Keratinocyte (primary cell): ENCODE results near the gene ADPRH. TPM values are rescaled to one million over a fixed set of nuclear protein-coding genes. Genes with fewer than 3 reads are reported as not detected.

ENCODE experiments used
- DNase-seq: peaks from one replicate; pipeline ENCODE4 v3.0.0-alpha.2; 2011; ENCODE audit warnings: low read depth, missing footprints, low spot score
- FAIRE-seq: peaks from 2 replicates; lab custom pipeline; 2011; peaks lifted over from hg19 to GRCh38; lab: Jason Lieb, UNC
- H2AFZ ChIP-seq: 2 replicates; pipeline ENCODE4 v1.6.0; 2012; ENCODE audit warnings: low read length, control low read depth, inconsistent platforms; ENCODE audit not compliant: control insufficient read depth
- H3K27ac ChIP-seq: 2 replicates; pipeline ENCODE4 v1.5.1; 2011; ENCODE audit warnings: low read length; ENCODE audit not compliant: control insufficient read depth, insufficient read depth
- H3K27me3 ChIP-seq: 3 replicates; pipeline ENCODE4 v1.6.0; 2011; ENCODE audit warnings: low read length; ENCODE audit not compliant: control insufficient read depth, insufficient read depth; ENCODE audit errors: extremely low read depth
- H3K36me3 ChIP-seq, 2 experiments: 2 replicates in 1 of 2; 3 replicates in 1 of 2; pipeline ENCODE4 v1.5.1; 2011; ENCODE audit warnings: low read length in 2 of 2, mild to moderate bottlenecking in 1 of 2; ENCODE audit not compliant: control insufficient read depth in 2 of 2, insufficient read depth in 2 of 2; ENCODE audit errors: extremely low read depth in 1 of 2
- H3K4me1 ChIP-seq: 3 replicates; pipeline ENCODE4 v1.5.1; 2011; ENCODE audit warnings: low read length; ENCODE audit not compliant: control insufficient read depth, insufficient read depth; ENCODE audit errors: extremely low read depth
- H3K4me2 ChIP-seq: 3 replicates; pipeline ENCODE4 v1.6.0; 2011; ENCODE audit warnings: low read depth, low read length; ENCODE audit not compliant: control insufficient read depth, insufficient read depth; ENCODE audit errors: extremely low read depth
- H3K4me3 ChIP-seq, 3 experiments: fragments of 200-600 bp in 1 of 3; sonication (generic) in 1 of 3; 2 replicates in 2 of 3; 3 replicates in 1 of 3; pipeline ENCODE4 v1.5.1; 2011 to 2016; ENCODE audit warnings: low read length in 3 of 3, mild to moderate bottlenecking in 3 of 3, control low read depth in 2 of 3, inconsistent platforms in 1 of 3, low read depth in 1 of 3, mixed read lengths in 1 of 3, mixed run types in 1 of 3, moderate library complexity in 1 of 3; ENCODE audit not compliant: control insufficient read depth in 2 of 3, insufficient read depth in 2 of 3; ENCODE audit errors: extremely low read depth in 1 of 3
- H3K79me2 ChIP-seq: 2 replicates; pipeline ENCODE4 v1.6.0; 2012; ENCODE audit warnings: low read length; ENCODE audit not compliant: control insufficient read depth, insufficient read depth
- H3K9ac ChIP-seq: 3 replicates; pipeline ENCODE4 v1.6.0; 2011; ENCODE audit warnings: low read length; ENCODE audit not compliant: control insufficient read depth, insufficient read depth; ENCODE audit errors: extremely low read depth
- H3K9me1 ChIP-seq: 3 replicates; pipeline ENCODE4 v1.6.0; 2011; ENCODE audit warnings: low read length; ENCODE audit not compliant: control insufficient read depth, insufficient read depth; ENCODE audit errors: extremely low read depth
- H3K9me3 ChIP-seq: 2 replicates; pipeline ENCODE4 v1.5.1; 2012; ENCODE audit warnings: low read depth, low read length; ENCODE audit not compliant: control insufficient read depth
- H4K20me1 ChIP-seq: 3 replicates; pipeline ENCODE4 v1.6.0; 2011; ENCODE audit warnings: low read length; ENCODE audit not compliant: control insufficient read depth, insufficient read depth; ENCODE audit errors: extremely low read depth
- EZH2 ChIP-seq: IDR thresholded peaks from one replicate; pipeline ENCODE4 v1.6.1; 2012; ENCODE audit warnings: inconsistent platforms, mild to moderate bottlenecking, low read length, moderate library complexity
- dilution Hi-C: fragments of 300-500 bp; cut with MboI; formaldehyde crosslinking; loops from one replicate; pipeline ENCODE4 v1.7.0; 2020; ENCODE audit warnings: low sequenced_read_pairs; ENCODE audit not compliant: extremely low pct_ligation_motif_present
- polyA plus RNA-seq, 5 experiments: library from polyadenylated mRNA; depleted of rRNA in 3 of 5; stranded (reverse) in 3 of 5; stranded (forward) in 1 of 5; unstranded in 1 of 5; fragments of >200 nt; gene quantifications; 1 replicate in 1 of 5; 2 replicates in 3 of 5; 3 replicates in 1 of 5; pipeline versions ENCODE4 v1.2.1 to v1.2.3, GENCODE V29; 2011 to 2012; ENCODE audit warnings: missing spikeins in 2 of 5, low read depth in 1 of 5, low replicate concordance in 1 of 5
- TF ChIP-seq, protein P1 (sequence below), 3 experiments: IDR thresholded peaks in 1 of 3; conservative IDR thresholded peaks in 1 of 3; optimal IDR thresholded peaks in 1 of 3; 2 replicates in 2 of 3; 3 replicates in 1 of 3; pipeline versions ENCODE3 to v1.5.1; 2011; ENCODE audit warnings: low read length in 3 of 3, mild to moderate bottlenecking in 3 of 3, moderate library complexity in 2 of 3, control low read depth in 1 of 3, inconsistent platforms in 1 of 3; ENCODE audit not compliant: insufficient read depth in 2 of 3; ENCODE audit errors: extremely low read depth in 1 of 3

ADPRH gene
- polyA plus RNA-seq, 1 donor (not counting 4 experiments of a cell fraction or from before 2014, with no cell fraction given), result 0.39 TPM

GRCh38 chr3:119632216-119632615, 52.9 kb downstream of the ADPRH start:
- Histone ChIP-seq H3K36me3 (no peaks in the 10 kb centered on the region), H3K9me3 (no peaks in the 10 kb centered on the region), H3K27me3 (peaks cover 6% of the 10 kb centered on the region), H3K27ac (no peak overlapping the region), H3K79me2 (no peaks in the 10 kb centered on the region), H2AFZ (no peak overlapping the region), H4K20me1 (no peaks in the 10 kb centered on the region), H3K4me2 (no peak overlapping the region), H3K4me3 (no peak overlapping the region), H3K4me1 (peaks cover 6% of the 10 kb centered on the region), H3K9ac (no peak overlapping the region), H3K9me1 (no peaks in the 10 kb centered on the region)
- no peak for FAIRE-seq
- TF ChIP-seq EZH2, result no peak
- TF ChIP-seq, protein P1, sequence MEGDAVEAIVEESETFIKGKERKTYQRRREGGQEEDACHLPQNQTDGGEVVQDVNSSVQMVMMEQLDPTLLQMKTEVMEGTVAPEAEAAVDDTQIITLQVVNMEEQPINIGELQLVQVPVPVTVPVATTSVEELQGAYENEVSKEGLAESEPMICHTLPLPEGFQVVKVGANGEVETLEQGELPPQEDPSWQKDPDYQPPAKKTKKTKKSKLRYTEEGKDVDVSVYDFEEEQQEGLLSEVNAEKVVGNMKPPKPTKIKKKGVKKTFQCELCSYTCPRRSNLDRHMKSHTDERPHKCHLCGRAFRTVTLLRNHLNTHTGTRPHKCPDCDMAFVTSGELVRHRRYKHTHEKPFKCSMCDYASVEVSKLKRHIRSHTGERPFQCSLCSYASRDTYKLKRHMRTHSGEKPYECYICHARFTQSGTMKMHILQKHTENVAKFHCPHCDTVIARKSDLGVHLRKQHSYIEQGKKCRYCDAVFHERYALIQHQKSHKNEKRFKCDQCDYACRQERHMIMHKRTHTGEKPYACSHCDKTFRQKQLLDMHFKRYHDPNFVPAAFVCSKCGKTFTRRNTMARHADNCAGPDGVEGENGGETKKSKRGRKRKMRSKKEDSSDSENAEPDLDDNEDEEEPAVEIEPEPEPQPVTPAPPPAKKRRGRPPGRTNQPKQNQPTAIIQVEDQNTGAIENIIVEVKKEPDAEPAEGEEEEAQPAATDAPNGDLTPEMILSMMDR (optimal IDR thresholded peaks at IDR 0.05 in 1 of 3, IDR thresholded peaks at IDR 0.05 in 1 of 3, conservative IDR thresholded peaks at IDR 0.05 in 1 of 3; ENCODE audit: extremely low read depth in 1 of 3, insufficient read depth in 2 of 3, low read length in 3 of 3), result no peak
- no peak for DNase-seq
- dilution Hi-C loops, result no loop called here

DNA sequence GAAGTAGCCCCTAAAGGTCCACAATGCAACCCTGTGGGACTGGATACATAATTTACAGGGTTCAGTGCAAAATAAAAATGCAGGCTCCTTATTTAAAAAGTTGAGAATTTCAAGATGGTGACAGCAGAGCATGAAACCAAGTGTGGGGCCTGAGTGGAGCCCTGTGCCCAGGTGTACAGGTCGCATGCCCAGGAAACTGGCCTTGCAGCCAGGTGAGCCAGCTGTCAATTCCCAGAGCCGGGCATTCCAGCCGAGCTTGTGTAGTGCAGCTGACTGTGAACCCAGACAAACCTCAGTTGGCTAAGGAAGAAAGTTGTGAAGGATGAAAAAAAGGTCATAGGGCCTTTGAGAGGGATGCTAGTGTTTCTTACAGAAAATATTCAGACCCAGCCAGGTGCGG, 53.5 kb downstream of the ADPRH start:
- H3K9me1 ChIP-seq, result no peaks in the 10 kb centered on the region
- DNase-seq (no peak), FAIRE-seq (no peak)
- H3K79me2 ChIP-seq, result no peaks in the 10 kb centered on the region
- no peaks in the 10 kb centered on the region for H3K36me3 ChIP-seq
- no peak overlapping the region for H3K9ac ChIP-seq
- H3K9me3 ChIP-seq, result no peaks in the 10 kb centered on the region
- H3K4me1 ChIP-seq, result peaks cover 9% of the 10 kb centered on the region
- dilution Hi-C loops, result no loop called here
- H3K27ac ChIP-seq, result no peak overlapping the region
- no peak overlapping the region for H3K4me3 ChIP-seq
- TF ChIP-seq, protein P1 (optimal IDR thresholded peaks at IDR 0.05 in 1 of 3, IDR thresholded peaks at IDR 0.05 in 1 of 3, conservative IDR thresholded peaks at IDR 0.05 in 1 of 3; ENCODE audit: extremely low read depth in 1 of 3, insufficient read depth in 2 of 3, low read length in 3 of 3), result no peak
- no peak for TF ChIP-seq EZH2
- H3K4me2 ChIP-seq, result no peak overlapping the region
- H3K27me3 ChIP-seq, result peaks cover 2% of the 10 kb centered on the region
- no peak overlapping the region for H2AFZ ChIP-seq
- H4K20me1 ChIP-seq, result no peaks in the 10 kb centered on the region
